ENCODE data around the gene PPP2R3A.

Gene PPP2R3A

DNA sequence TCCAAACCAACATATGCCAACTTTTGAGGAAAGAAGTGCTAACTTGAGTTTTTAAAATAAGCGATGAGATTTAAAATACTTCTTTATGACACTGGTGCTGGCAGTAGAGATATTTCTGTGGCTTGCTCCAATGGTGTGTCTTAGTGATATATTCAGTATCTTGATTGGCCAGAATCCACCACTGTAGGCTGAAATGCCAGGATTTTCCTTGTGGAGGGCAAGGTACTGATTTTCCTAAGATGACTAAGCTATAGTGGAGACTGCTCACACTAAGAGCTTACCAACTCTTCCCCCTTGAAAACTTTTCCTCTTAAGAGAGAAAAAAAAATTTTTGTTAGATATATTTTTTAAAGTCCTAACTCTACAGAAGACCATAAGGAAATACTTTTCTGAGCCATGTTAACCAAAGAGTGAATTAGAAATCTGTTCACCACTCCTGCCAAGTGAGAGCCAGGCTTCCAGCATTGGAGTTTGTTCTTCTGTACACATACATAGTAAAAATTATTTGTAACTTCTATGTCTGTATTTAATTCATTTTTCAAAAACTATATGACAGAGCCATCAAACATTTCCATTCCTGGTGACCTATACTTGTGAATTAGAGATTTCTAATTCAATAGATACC lies 109.1 kb downstream of the PPP2R3A start:
- Histone ChIP-seq H3K27me3 (ENCODE audit: insufficient read depth, low read length, poor library complexity, severe bottlenecking) (no peaks in the 10 kb centered on the region), H3K4me3 (ENCODE audit: low read length, poor library complexity, severe bottlenecking) (no peak overlapping the region), H2AFZ (ENCODE audit: low read length) (no peak overlapping the region), H3K9me2 (replicated peaks; ENCODE audit: low read depth, low read length) (no peaks in the 10 kb centered on the region), H4K20me1 (ENCODE audit: insufficient read depth, low read length, poor library complexity, severe bottlenecking) (no peaks in the 10 kb centered on the region), H3K4me1 (ENCODE audit: insufficient read depth, low read length, poor library complexity, severe bottlenecking) (no peaks in the 10 kb centered on the region), H3K79me2 (ENCODE audit: insufficient read depth, low read length) (peaks cover 3% of the 10 kb centered on the region; the same call in 1 of the 2 replicates), H3F3A (ENCODE audit: low read depth) (no peaks in the 10 kb centered on the region), H3K4me2 (ENCODE audit: low read depth, low read length, poor library complexity, severe bottlenecking) (no peak overlapping the region), H3K36me3 (ENCODE audit: insufficient read depth, low read length) (no peaks in the 10 kb centered on the region), H3K9ac (ENCODE audit: low read depth, low read length, poor library complexity, severe bottlenecking) (no peak overlapping the region), H3K9me3 (ENCODE audit: insufficient read depth, low read depth, low read length) (no peaks in the 10 kb centered on the region)
- no peak for TF ChIP-seq EZH2phosphoT487 (IDR thresholded peaks at IDR 0.05; ENCODE audit: borderline replicate concordance)
- TF ChIP-seq, protein P1, sequence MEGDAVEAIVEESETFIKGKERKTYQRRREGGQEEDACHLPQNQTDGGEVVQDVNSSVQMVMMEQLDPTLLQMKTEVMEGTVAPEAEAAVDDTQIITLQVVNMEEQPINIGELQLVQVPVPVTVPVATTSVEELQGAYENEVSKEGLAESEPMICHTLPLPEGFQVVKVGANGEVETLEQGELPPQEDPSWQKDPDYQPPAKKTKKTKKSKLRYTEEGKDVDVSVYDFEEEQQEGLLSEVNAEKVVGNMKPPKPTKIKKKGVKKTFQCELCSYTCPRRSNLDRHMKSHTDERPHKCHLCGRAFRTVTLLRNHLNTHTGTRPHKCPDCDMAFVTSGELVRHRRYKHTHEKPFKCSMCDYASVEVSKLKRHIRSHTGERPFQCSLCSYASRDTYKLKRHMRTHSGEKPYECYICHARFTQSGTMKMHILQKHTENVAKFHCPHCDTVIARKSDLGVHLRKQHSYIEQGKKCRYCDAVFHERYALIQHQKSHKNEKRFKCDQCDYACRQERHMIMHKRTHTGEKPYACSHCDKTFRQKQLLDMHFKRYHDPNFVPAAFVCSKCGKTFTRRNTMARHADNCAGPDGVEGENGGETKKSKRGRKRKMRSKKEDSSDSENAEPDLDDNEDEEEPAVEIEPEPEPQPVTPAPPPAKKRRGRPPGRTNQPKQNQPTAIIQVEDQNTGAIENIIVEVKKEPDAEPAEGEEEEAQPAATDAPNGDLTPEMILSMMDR (conservative IDR thresholded peaks at IDR 0.05; ENCODE audit: low read length): no peak

DNA sequence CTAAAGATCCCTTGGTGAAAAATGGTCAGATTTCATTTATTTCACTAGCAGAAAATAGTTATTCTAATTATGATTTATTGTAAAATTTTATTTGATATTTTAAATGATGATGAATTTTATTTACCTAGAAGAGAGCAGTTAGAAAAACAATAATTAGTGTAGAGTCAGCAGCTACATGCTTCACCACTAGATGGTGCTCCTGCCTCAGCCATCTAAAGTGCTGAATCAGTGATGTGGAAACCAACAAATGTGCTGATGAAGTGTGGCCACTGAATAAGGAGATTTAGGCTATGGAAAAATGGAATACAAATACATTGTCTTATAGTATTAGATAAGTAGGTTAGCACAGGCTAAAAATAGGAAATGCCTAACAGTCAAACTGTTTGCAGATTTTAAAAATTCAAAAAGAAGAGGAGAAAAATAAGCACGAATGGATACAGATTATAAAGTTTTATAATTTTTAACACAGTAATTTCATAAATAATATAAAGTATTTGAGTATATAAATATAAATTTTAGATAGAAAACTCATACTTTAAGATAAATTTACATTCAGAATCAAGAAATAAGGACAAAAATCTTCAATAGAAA lies 109.8 kb downstream of the PPP2R3A start:
- Histone ChIP-seq H2AFZ (ENCODE audit: low read length) (no peak overlapping the region), H3K79me2 (ENCODE audit: insufficient read depth, low read length) (peaks cover 3% of the 10 kb centered on the region; the same call in 1 of the 2 replicates), H3K4me1 (ENCODE audit: insufficient read depth, low read length, poor library complexity, severe bottlenecking) (no peaks in the 10 kb centered on the region), H3F3A (ENCODE audit: low read depth) (no peaks in the 10 kb centered on the region), H3K9me3 (ENCODE audit: insufficient read depth, low read depth, low read length) (no peaks in the 10 kb centered on the region), H3K9me2 (replicated peaks; ENCODE audit: low read depth, low read length) (no peaks in the 10 kb centered on the region), H3K36me3 (ENCODE audit: insufficient read depth, low read length) (no peaks in the 10 kb centered on the region), H3K9ac (ENCODE audit: low read depth, low read length, poor library complexity, severe bottlenecking) (no peak overlapping the region), H4K20me1 (ENCODE audit: insufficient read depth, low read length, poor library complexity, severe bottlenecking) (no peaks in the 10 kb centered on the region), H3K27me3 (ENCODE audit: insufficient read depth, low read length, poor library complexity, severe bottlenecking) (no peaks in the 10 kb centered on the region), H3K4me2 (ENCODE audit: low read depth, low read length, poor library complexity, severe bottlenecking) (no peak overlapping the region), H3K4me3 (ENCODE audit: low read length, poor library complexity, severe bottlenecking) (no peak overlapping the region)
- TF ChIP-seq EZH2phosphoT487 (IDR thresholded peaks at IDR 0.05; ENCODE audit: borderline replicate concordance): no peak
- TF ChIP-seq, protein P1 (conservative IDR thresholded peaks at IDR 0.05; ENCODE audit: low read length): peak; percentile 90

GRCh38 chr3:136075811-136076210 lies 110.3 kb downstream of the PPP2R3A start:
- TF ChIP-seq EZH2phosphoT487 (IDR thresholded peaks at IDR 0.05; ENCODE audit: borderline replicate concordance): no peak
- TF ChIP-seq, protein P1 (conservative IDR thresholded peaks at IDR 0.05; ENCODE audit: low read length): no peak
- H3K9ac ChIP-seq (ENCODE audit: low read depth, low read length, poor library complexity, severe bottlenecking): no peak overlapping the region

More at GRCh38 chr3:136075811-136076210, 110.3 kb downstream of the PPP2R3A start:
- no peaks in the 10 kb centered on the region for H3K36me3 ChIP-seq (ENCODE audit: insufficient read depth, low read length)
- no peaks in the 10 kb centered on the region for H3K9me3 ChIP-seq (ENCODE audit: insufficient read depth, low read depth, low read length)
- H2AFZ ChIP-seq (ENCODE audit: low read length): no peak overlapping the region
- no peaks in the 10 kb centered on the region for H3K4me1 ChIP-seq (ENCODE audit: insufficient read depth, low read length, poor library complexity, severe bottlenecking)
- no peaks in the 10 kb centered on the region for H4K20me1 ChIP-seq (ENCODE audit: insufficient read depth, low read length, poor library complexity, severe bottlenecking)
- H3K9me2 ChIP-seq (replicated peaks; ENCODE audit: low read depth, low read length): no peaks in the 10 kb centered on the region
- no peak overlapping the region for H3K4me2 ChIP-seq (ENCODE audit: low read depth, low read length, poor library complexity, severe bottlenecking)
- H3F3A ChIP-seq (ENCODE audit: low read depth): no peaks in the 10 kb centered on the region
- no peaks in the 10 kb centered on the region for H3K27me3 ChIP-seq (ENCODE audit: insufficient read depth, low read length, poor library complexity, severe bottlenecking)
- no peak overlapping the region for H3K4me3 ChIP-seq (ENCODE audit: low read length, poor library complexity, severe bottlenecking)
- peaks cover 3% of the 10 kb centered on the region; the same call in 1 of the 2 replicates for H3K79me2 ChIP-seq (ENCODE audit: insufficient read depth, low read length)

Measured in Loucy (cell line).